ENCODE data around the gene PRKN.
"Not testable (repeated sequence)": the region's sequence is repeated elsewhere in the genome, so short reads cannot be mapped to it uniquely, and the experiment has no call there.

PRKN gene

GRCh38 chr6:161833099-161833860, 894.3 kb downstream of the PRKN start:
- Histone ChIP-seq H3K4me1 (ENCODE audit: control insufficient read depth, insufficient read depth, low read length, poor library complexity, severe bottlenecking) (no peaks in the 10 kb centered on the region), H3K4me3 (ENCODE audit: insufficient read depth, low read depth, low read length, poor library complexity, severe bottlenecking) (no peak overlapping the region), H3K9me3 (ENCODE audit: control insufficient read depth, low read length) (no peaks in the 10 kb centered on the region), H3K36me3 (ENCODE audit: control insufficient read depth, insufficient read depth, low read length) (no peaks in the 10 kb centered on the region), H3K27me3 (replicated peaks; ENCODE audit: control insufficient read depth, insufficient read depth, low read length, poor library complexity, severe bottlenecking) (no peaks in the 10 kb centered on the region), H3K27ac (ENCODE audit: insufficient read depth, low read length, poor library complexity, severe bottlenecking) (no peak overlapping the region)
- no peak for DNase-seq

GRCh38 chr6:161832622-161833021, 894.9 kb downstream of the PRKN start:
- no peaks in the 10 kb centered on the region for H3K36me3 ChIP-seq (ENCODE audit: control insufficient read depth, insufficient read depth, low read length)
- H3K27me3 ChIP-seq (replicated peaks; ENCODE audit: control insufficient read depth, insufficient read depth, low read length, poor library complexity, severe bottlenecking) = no peaks in the 10 kb centered on the region
- no peaks in the 10 kb centered on the region for H3K4me1 ChIP-seq (ENCODE audit: control insufficient read depth, insufficient read depth, low read length, poor library complexity, severe bottlenecking)
- DNase-seq = no peak
- H3K27ac ChIP-seq (ENCODE audit: insufficient read depth, low read length, poor library complexity, severe bottlenecking) = no peak overlapping the region
- no peak overlapping the region for H3K4me3 ChIP-seq (ENCODE audit: insufficient read depth, low read depth, low read length, poor library complexity, severe bottlenecking)
- no peaks in the 10 kb centered on the region for H3K9me3 ChIP-seq (ENCODE audit: control insufficient read depth, low read length)

GRCh38 chr6:161830866-161831616, 896.5 kb downstream of the PRKN start:
- Histone ChIP-seq H3K4me3 (ENCODE audit: insufficient read depth, low read depth, low read length, poor library complexity, severe bottlenecking) (no peak overlapping the region), H3K36me3 (ENCODE audit: control insufficient read depth, insufficient read depth, low read length) (no peaks in the 10 kb centered on the region), H3K27me3 (replicated peaks; ENCODE audit: control insufficient read depth, insufficient read depth, low read length, poor library complexity, severe bottlenecking) (no peaks in the 10 kb centered on the region), H3K27ac (ENCODE audit: insufficient read depth, low read length, poor library complexity, severe bottlenecking) (no peak overlapping the region), H3K9me3 (ENCODE audit: control insufficient read depth, low read length) (no peaks in the 10 kb centered on the region), H3K4me1 (ENCODE audit: control insufficient read depth, insufficient read depth, low read length, poor library complexity, severe bottlenecking) (no peaks in the 10 kb centered on the region)
- DNase-seq = no peak

GRCh38 chr6:161829291-161829729, 898.3 kb downstream of the PRKN start:
- Histone ChIP-seq H3K4me3 (ENCODE audit: insufficient read depth, low read depth, low read length, poor library complexity, severe bottlenecking) (no peak overlapping the region), H3K27me3 (replicated peaks; ENCODE audit: control insufficient read depth, insufficient read depth, low read length, poor library complexity, severe bottlenecking) (no peaks in the 10 kb centered on the region), H3K36me3 (ENCODE audit: control insufficient read depth, insufficient read depth, low read length) (no peaks in the 10 kb centered on the region), H3K4me1 (ENCODE audit: control insufficient read depth, insufficient read depth, low read length, poor library complexity, severe bottlenecking) (no peaks in the 10 kb centered on the region), H3K27ac (ENCODE audit: insufficient read depth, low read length, poor library complexity, severe bottlenecking) (no peak overlapping the region), H3K9me3 (ENCODE audit: control insufficient read depth, low read length) (no peaks in the 10 kb centered on the region)
- no peak for DNase-seq

- H3K4me1 ChIP-seq (ENCODE audit: control insufficient read depth, insufficient read depth, low read length, poor library complexity, severe bottlenecking) = no peaks in the 10 kb centered on the region
- H3K4me3 ChIP-seq (ENCODE audit: insufficient read depth, low read depth, low read length, poor library complexity, severe bottlenecking) = no peak overlapping the region
- H3K27me3 ChIP-seq (replicated peaks; ENCODE audit: control insufficient read depth, insufficient read depth, low read length, poor library complexity, severe bottlenecking) = no peaks in the 10 kb centered on the region
- H3K9me3 ChIP-seq (ENCODE audit: control insufficient read depth, low read length) = no peaks in the 10 kb centered on the region
- no peaks in the 10 kb centered on the region for H3K36me3 ChIP-seq (ENCODE audit: control insufficient read depth, insufficient read depth, low read length)
- H3K27ac ChIP-seq (ENCODE audit: insufficient read depth, low read length, poor library complexity, severe bottlenecking) = no peak overlapping the region
- DNase-seq = no peak
Observed at GRCh38 chr6:161828355-161828754, 899.2 kb downstream of the PRKN start.

GRCh38 chr6:161826512-161826911, 901.1 kb downstream of the PRKN start:
- Histone ChIP-seq H3K4me3 (ENCODE audit: insufficient read depth, low read depth, low read length, poor library complexity, severe bottlenecking) (no peak overlapping the region), H3K9me3 (ENCODE audit: control insufficient read depth, low read length) (no peaks in the 10 kb centered on the region), H3K36me3 (ENCODE audit: control insufficient read depth, insufficient read depth, low read length) (no peaks in the 10 kb centered on the region), H3K4me1 (ENCODE audit: control insufficient read depth, insufficient read depth, low read length, poor library complexity, severe bottlenecking) (no peaks in the 10 kb centered on the region), H3K27me3 (replicated peaks; ENCODE audit: control insufficient read depth, insufficient read depth, low read length, poor library complexity, severe bottlenecking) (no peaks in the 10 kb centered on the region), H3K27ac (ENCODE audit: insufficient read depth, low read length, poor library complexity, severe bottlenecking) (no peak overlapping the region)
- DNase-seq = no peak

- H3K27ac ChIP-seq (ENCODE audit: insufficient read depth, low read length, poor library complexity, severe bottlenecking); H3K27me3 ChIP-seq (replicated peaks; ENCODE audit: control insufficient read depth, insufficient read depth, low read length, poor library complexity, severe bottlenecking); H3K36me3 ChIP-seq (ENCODE audit: control insufficient read depth, insufficient read depth, low read length); DNase-seq; H3K4me3 ChIP-seq (ENCODE audit: insufficient read depth, low read depth, low read length, poor library complexity, severe bottlenecking); H3K4me1 ChIP-seq (ENCODE audit: control insufficient read depth, insufficient read depth, low read length, poor library complexity, severe bottlenecking); H3K9me3 ChIP-seq (ENCODE audit: control insufficient read depth, low read length): not testable (repeated sequence)
Observed at GRCh38 chr6:161822204-161822603, 905.4 kb downstream of the PRKN start.

GRCh38 chr6:161817881-161818280, 909.7 kb downstream of the PRKN start:
- H3K4me1 ChIP-seq (ENCODE audit: control insufficient read depth, insufficient read depth, low read length, poor library complexity, severe bottlenecking) = no peaks in the 10 kb centered on the region
- H3K27ac ChIP-seq (ENCODE audit: insufficient read depth, low read length, poor library complexity, severe bottlenecking) = no peak overlapping the region
- H3K4me3 ChIP-seq (ENCODE audit: insufficient read depth, low read depth, low read length, poor library complexity, severe bottlenecking) = no peak overlapping the region
- H3K36me3 ChIP-seq (ENCODE audit: control insufficient read depth, insufficient read depth, low read length) = no peaks in the 10 kb centered on the region
- H3K9me3 ChIP-seq (ENCODE audit: control insufficient read depth, low read length) = no peaks in the 10 kb centered on the region
- no peak for DNase-seq
- no peaks in the 10 kb centered on the region for H3K27me3 ChIP-seq (replicated peaks; ENCODE audit: control insufficient read depth, insufficient read depth, low read length, poor library complexity, severe bottlenecking)

- no peak for DNase-seq
- Histone ChIP-seq H3K27ac (ENCODE audit: insufficient read depth, low read length, poor library complexity, severe bottlenecking) (no peak overlapping the region), H3K27me3 (replicated peaks; ENCODE audit: control insufficient read depth, insufficient read depth, low read length, poor library complexity, severe bottlenecking) (no peaks in the 10 kb centered on the region), H3K4me3 (ENCODE audit: insufficient read depth, low read depth, low read length, poor library complexity, severe bottlenecking) (no peak overlapping the region), H3K36me3 (ENCODE audit: control insufficient read depth, insufficient read depth, low read length) (no peaks in the 10 kb centered on the region), H3K4me1 (ENCODE audit: control insufficient read depth, insufficient read depth, low read length, poor library complexity, severe bottlenecking) (no peaks in the 10 kb centered on the region), H3K9me3 (ENCODE audit: control insufficient read depth, low read length) (no peaks in the 10 kb centered on the region)
Observed at GRCh38 chr6:161815965-161816364, 911.6 kb downstream of the PRKN start.

- H3K4me1 ChIP-seq (ENCODE audit: control insufficient read depth, insufficient read depth, low read length, poor library complexity, severe bottlenecking) = no peaks in the 10 kb centered on the region
- no peaks in the 10 kb centered on the region for H3K9me3 ChIP-seq (ENCODE audit: control insufficient read depth, low read length)
- no peak overlapping the region for H3K4me3 ChIP-seq (ENCODE audit: insufficient read depth, low read depth, low read length, poor library complexity, severe bottlenecking)
- no peaks in the 10 kb centered on the region for H3K36me3 ChIP-seq (ENCODE audit: control insufficient read depth, insufficient read depth, low read length)
- no peak for DNase-seq
- H3K27ac ChIP-seq (ENCODE audit: insufficient read depth, low read length, poor library complexity, severe bottlenecking) = no peak overlapping the region
- no peaks in the 10 kb centered on the region for H3K27me3 ChIP-seq (replicated peaks; ENCODE audit: control insufficient read depth, insufficient read depth, low read length, poor library complexity, severe bottlenecking)
Observed at GRCh38 chr6:161813156-161813555, 914.4 kb downstream of the PRKN start.

All from effector memory CD4-positive, alpha-beta T cell (primary cell).